ENCODE measurements around the gene SARNP.

DNA sequence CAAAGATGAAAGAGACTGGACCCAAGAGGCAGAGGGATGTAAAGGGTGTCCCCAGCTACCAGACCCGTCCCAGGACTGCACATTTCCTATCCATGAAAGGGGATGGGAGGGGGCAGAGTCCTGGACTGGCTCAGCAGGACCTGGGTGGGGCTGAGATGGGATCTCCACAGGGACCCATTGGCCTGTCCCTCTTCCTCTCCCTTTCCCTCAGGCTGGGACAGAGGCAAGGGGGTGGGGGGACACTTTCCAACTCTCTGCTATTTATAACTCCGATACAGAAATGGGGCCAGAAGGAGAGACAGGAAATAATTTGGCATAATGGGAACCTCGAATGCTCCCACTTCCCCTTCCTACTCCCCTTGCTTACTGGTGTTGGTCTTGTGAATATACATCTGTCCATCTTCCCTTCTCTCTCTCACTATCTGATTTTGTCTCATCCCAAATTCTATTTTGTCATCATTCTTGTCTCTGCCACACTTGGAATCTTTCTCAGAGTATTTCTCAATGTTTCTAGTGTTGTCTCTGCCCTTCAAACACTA lies 108.8 kb downstream of the SARNP start:
- TF ChIP-seq, protein P1, sequence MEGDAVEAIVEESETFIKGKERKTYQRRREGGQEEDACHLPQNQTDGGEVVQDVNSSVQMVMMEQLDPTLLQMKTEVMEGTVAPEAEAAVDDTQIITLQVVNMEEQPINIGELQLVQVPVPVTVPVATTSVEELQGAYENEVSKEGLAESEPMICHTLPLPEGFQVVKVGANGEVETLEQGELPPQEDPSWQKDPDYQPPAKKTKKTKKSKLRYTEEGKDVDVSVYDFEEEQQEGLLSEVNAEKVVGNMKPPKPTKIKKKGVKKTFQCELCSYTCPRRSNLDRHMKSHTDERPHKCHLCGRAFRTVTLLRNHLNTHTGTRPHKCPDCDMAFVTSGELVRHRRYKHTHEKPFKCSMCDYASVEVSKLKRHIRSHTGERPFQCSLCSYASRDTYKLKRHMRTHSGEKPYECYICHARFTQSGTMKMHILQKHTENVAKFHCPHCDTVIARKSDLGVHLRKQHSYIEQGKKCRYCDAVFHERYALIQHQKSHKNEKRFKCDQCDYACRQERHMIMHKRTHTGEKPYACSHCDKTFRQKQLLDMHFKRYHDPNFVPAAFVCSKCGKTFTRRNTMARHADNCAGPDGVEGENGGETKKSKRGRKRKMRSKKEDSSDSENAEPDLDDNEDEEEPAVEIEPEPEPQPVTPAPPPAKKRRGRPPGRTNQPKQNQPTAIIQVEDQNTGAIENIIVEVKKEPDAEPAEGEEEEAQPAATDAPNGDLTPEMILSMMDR (IDR thresholded peaks at IDR 0.05; ENCODE audit: poor library complexity): no peak
- TF ChIP-seq EZH2 (IDR thresholded peaks at IDR 0.05; ENCODE audit: borderline replicate concordance): no peak

Data from hepatocyte (in vitro differentiated cells).